GM18870 (cell line): Measurements from ENCODE around the gene CANT1.
"Not testable (repeated sequence)": the region's sequence is repeated elsewhere in the genome, so short reads cannot be mapped to it uniquely, and the experiment has no call there.

Experiments used
- ATAC-seq: cut with Tn5 transposase; IDR thresholded peaks from one replicate; pipeline ENCODE4 v1.9.1; 2021; ENCODE audit warnings: moderate library complexity; ENCODE audit not compliant: unreplicated experiment

CANT1 gene

GRCh38 chr17:79043931-79044320 lies 34.4 kb upstream of the CANT1 start:
- ATAC-seq, result no peak

GRCh38 chr17:79043191-79043930 lies 33.8 kb upstream of the CANT1 start:
- ATAC-seq, result no peak

GRCh38 chr17:79042421-79043190 lies 33.0 kb upstream of the CANT1 start:
- ATAC-seq, result no peak

GRCh38 chr17:79041723-79042420 lies 32.3 kb upstream of the CANT1 start:
- ATAC-seq, result no peak

- no peak for ATAC-seq
Measured at GRCh38 chr17:79041041-79041570, 31.5 kb upstream of the CANT1 start.

- no peak for ATAC-seq
Measured at GRCh38 chr17:79039886-79040285, 30.3 kb upstream of the CANT1 start.

GRCh38 chr17:79039171-79039570 lies 29.6 kb upstream of the CANT1 start:
- ATAC-seq, result no peak

GRCh38 chr17:79038545-79039135 lies 29.1 kb upstream of the CANT1 start:
- ATAC-seq, result no peak

- ATAC-seq, result no peak
Measured at GRCh38 chr17:79036596-79036995, 27.0 kb upstream of the CANT1 start.

GRCh38 chr17:79036181-79036580 lies 26.6 kb upstream of the CANT1 start:
- no peak for ATAC-seq

GRCh38 chr17:79035686-79036085 lies 26.1 kb upstream of the CANT1 start:
- ATAC-seq, result no peak

- ATAC-seq, result no peak
Measured at GRCh38 chr17:79034931-79035485, 25.4 kb upstream of the CANT1 start.

- no peak for ATAC-seq
Measured at GRCh38 chr17:79033741-79034501, 24.4 kb upstream of the CANT1 start.

GRCh38 chr17:79033046-79033616 lies 23.6 kb upstream of the CANT1 start:
- ATAC-seq, result no peak

- no peak for ATAC-seq
Measured at GRCh38 chr17:79031996-79032875, 22.7 kb upstream of the CANT1 start.

GRCh38 chr17:79030636-79031035 lies 21.1 kb upstream of the CANT1 start:
- ATAC-seq, result not testable (repeated sequence)

- ATAC-seq, result no peak
Measured at GRCh38 chr17:79029327-79030009, 19.9 kb upstream of the CANT1 start.
